Kidney capillary endothelial cell (primary cell): ENCODE measurements around the gene ATP13A2.

Experiments used
- DNase-seq: peaks from one replicate; pipeline ENCODE4 v3.0.0-alpha.2; 2018; ENCODE audit warnings: low spot score

The ATP13A2 gene

DNA sequence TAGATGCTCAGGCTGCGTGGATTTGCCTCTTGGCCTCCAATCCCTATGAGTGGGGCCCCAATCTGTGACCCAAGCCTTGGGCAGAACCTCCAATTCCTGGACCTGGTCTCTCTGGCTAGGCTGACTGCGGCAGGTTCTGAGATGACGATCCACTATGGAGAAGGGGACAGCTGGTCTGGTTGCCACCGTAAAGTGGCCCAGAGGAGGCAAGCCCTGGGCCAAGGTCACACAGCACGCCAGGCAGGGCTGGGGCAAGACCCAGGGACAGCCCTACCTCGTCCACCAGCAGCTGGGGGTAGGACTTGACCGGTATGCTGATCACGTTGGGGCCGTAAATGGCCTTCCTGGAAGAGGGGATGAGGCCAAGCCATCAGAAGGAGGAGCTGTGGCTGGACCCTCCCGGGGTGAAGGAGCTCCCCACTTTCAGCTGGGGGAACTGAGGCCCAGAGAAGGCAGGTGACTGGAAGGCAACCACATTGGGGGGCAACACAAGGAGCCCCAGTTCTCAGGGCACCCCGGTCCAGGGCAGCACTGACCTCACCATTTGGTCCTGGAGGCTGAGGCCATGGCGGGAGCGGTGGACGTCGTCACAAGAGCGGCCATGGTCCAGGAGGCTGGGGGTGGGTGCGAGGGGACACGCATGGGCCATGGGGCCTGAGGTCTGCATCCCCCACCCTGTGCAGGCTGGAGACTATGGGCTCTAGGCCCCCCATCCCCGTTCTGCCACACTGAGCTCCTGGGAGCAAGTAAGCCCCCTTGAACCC is 9.8 kb downstream of the ATP13A2 start:
- DNase-seq: no peak

DNA sequence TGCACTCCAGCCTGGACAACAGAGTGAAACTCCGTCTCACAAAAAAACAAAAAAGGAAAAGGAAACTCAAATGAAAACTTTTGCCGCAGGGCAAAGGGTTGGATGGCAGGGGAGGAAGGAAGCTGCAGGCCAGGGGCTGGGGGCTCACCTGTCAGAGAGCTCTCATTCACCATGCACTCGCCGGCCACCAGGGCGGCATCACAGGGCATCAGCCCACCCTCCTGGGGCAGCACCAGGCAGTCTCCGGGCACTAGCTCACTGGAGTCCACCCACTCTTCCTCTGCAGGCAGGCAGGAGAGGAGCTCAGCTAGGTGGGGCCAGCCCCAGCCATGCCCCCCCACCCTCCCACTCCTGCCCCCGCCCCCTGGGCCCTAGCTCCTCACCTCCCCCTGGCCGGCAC is 11.9 kb downstream of the ATP13A2 start:
- no peak for DNase-seq

DNA sequence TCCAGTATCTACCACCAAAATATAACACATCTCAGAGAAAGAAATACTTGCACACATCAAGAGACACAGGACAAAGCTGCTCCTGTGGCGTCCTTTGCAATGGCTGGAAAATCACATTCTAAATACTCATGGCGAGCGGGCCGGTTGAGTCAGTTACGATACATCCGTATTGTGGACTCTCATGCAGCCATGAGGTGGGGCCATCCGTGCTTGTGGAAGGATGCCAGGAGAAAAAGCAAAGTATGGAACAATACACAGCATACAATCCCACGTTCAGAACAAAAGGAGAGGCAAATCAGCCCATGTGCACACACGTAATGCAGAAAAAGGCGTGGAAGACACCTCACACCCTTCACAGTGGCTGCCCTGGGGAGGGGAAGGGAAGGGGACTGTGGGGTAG is 13.1 kb downstream of the ATP13A2 start:
- no peak for DNase-seq

DNA sequence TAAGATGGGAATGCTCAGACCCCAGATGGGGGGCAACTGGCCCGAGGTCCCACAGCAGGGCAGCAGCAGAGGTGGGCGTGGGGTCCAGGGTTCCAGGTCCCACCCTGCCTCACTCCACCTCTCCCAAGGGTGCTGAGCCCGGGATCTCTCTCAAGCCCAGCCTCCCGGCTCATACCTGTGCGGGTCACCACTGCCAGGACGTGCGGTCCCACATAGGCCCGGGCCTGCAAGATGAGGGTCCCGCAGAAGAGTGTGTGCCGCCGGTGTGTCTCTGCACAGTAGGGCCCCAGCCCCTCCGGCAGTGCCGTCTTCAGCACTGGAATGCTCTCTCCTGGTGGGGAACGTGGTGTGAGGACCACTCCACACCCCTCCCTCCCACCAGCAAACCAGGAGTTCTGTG is 14.9 kb downstream of the ATP13A2 start:
- DNase-seq: no peak

DNA sequence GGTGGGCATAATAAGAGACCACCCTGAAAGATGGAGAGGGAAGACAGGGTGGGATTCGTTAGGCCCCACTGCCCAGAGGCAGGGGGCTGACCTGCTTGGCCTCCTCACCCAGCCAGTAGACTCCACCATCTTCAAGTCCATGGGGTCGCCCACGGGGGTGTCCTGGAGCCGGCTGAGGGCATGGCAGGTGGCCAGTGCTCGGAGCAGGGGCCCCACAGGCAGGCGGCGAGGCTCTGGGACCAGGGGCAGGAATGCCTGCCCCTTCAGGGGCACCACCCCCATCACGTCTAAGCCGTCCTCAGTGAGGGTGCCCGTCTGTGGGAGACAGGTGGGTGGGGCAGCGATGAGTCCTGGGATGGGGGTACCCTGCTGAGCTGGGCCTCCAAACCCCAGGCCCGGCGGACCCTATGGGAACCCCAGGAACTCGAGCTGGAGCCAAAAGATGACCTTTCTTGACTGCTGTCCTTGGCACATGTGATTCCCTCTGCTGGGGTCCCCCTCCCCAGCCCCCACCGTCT is 18.1 kb downstream of the ATP13A2 start:
- no peak for DNase-seq

DNA sequence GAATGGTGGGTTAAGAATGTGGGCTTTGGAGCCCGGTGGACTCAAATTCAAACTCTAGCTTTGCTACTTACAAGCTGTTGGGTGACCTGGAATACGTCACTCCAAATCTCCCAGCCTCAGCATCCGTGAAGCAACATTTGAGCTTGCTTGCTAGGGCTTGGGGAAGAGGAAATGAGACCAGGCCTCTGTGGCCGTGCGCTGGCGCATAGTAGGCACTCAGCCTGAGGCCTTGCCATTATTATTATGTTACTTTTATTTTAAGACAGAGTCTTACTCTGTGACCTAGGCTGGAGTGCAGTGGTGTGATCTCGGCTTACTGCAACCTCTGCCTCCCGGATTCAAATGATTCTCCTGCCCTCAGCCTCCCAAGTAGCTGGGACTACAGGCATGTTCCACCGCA is 19.1 kb downstream of the ATP13A2 start:
- DNase-seq: no peak

DNA sequence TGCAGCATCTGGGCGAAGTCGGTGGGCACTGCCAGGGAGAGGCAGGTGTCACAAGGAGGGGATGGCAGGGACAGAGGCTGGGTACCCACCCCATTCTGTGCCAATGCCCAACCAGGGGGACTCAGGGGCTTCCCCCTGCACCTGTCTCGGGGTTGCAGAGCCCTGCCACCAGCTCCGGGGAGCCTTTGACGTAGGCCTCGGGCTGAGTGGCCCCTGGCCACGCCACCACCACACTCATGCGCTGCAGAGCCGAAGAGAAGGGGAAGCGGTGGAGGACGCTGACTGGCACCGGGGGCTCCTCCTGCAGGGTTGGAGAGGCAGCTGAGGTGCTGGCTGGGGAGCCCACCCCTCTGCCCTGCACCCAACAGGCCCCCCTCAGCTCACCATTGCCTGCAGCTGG is 19.6 kb downstream of the ATP13A2 start:
- no peak for DNase-seq

DNA sequence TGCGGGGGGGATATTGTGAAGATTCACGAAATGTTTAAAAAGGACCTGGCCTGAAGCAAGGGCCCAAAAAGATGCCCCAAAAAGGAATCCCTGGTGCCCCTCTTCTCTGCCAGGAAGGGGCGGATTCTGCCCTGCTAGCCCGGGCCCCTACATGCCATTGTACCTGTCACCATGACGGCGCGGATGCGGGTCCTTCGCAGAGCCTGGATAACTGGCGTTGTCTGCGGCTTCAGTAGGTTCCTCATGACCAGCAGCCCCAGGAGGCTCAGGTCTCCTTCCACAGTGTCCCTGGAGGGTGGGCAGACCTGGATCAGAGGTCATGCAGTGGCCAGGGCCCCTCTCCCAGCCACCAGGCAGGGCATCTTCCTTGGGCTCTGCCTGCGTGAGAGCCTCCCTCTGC is 20.2 kb downstream of the ATP13A2 start:
- no peak for DNase-seq

DNA sequence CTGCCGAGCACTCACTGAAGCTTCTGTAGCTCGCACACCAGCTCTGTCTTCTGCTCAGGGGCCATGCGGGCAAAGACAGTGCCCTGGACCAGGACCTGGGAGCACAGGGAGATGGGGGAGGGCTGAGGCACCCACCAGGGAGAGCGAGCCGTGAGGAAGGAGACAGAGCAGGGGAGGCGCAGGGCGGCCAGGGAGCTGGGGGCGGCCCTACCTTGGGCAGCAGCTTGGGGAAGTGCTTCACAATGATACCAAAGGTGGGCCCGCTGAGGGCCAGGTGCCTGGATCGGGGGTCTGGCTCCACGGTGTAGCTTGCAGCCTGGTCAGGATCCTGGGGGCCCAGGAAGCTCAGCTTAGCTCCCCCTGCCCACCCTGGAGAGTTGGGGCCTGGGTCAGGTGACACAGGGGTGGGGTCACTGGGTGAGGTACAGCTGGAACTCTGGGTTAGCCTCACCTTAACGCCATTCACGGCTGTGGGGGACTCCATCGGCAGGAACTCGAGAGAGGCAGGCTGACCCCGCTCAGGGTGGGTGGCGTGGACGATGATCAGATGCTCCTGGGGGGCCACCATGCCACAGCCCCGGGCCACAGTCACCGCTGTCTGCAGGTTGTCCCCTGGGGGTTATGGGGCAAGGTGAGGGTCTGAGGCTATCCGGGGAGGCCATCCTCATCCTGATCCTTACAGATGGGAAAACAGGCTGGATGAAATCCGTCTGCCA is 21.9 kb downstream of the ATP13A2 start:
- no peak for DNase-seq

DNA sequence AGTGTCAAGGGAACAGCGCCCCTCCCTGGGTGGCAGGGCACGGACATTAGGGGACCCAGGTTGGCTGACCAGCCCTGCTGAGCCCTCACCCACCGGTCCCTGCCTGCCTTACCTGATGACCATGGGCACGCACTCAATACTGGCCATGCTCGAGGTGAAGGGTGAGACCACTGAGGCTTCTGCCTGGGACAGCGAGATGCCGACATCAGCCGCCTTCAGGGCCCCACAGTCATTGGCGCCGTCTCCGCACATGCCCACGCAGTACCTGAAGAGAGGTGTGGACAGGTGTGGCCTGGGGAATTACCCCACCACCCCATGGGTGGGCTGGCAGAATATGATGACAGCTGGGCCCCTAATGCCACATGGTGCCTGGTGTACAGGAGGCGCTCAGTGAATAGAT is 23.5 kb downstream of the ATP13A2 start:
- no peak for DNase-seq

DNA sequence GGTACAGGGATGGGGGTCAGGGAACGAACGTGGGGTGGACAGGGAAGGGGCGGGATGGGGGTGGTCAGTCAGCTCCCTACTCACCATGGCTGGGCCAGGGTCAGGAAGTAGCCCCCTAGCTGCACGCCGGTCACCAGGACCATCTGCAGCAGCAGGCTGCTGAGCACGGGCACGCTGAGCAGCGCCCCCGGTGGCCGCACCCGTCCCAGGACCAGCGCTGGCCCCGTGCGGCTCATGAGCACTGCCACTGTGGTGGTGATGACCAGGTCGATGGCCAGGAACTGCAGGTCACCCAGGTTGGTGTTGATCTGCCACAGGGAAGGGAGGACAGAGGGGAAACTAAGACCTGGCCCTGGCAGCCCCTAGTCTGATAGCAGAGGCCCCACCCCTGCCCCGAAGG is 24.8 kb downstream of the ATP13A2 start:
- DNase-seq: no peak

DNA sequence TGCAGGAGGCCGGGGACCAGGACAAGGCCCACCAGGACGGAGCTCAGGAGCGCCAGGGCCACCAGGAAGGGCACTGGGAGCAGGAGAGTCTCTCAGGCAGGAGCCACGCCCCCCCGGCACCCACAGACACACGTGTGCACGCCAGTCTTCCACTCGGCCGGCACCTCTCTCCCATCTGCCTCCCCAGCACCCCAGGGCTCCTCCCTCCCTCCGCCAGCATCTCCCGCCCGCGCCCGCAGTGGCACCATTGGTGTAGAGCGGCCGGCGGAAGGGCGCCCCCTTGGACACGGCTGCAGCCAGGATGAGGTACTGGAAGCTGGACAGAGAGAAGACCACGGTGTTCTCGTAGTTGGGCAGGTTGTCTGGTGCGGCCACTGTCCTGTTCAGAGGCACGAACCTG is 25.2 kb downstream of the ATP13A2 start:
- DNase-seq: no peak

DNA sequence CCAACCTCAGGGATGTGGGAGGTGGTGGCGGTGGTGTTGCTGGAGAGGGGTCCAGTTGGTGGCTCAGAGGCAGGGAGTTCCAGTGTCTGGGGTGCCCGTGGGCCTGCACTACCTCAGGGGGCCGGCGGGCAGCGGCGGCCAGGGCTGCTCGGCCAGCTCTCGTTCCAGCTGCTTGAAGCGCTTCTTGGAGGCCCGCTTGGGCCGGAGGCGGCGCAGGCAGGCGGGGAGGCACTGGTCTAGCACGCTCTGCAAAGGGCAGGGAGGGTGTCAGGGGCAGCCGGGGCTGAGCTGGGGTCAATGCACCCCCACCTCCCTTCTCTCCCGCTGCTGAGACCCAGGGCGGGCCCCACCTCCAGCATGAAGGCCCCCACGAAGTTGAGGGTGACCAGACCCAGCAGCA is 25.6 kb downstream of the ATP13A2 start:
- DNase-seq: no peak

DNA sequence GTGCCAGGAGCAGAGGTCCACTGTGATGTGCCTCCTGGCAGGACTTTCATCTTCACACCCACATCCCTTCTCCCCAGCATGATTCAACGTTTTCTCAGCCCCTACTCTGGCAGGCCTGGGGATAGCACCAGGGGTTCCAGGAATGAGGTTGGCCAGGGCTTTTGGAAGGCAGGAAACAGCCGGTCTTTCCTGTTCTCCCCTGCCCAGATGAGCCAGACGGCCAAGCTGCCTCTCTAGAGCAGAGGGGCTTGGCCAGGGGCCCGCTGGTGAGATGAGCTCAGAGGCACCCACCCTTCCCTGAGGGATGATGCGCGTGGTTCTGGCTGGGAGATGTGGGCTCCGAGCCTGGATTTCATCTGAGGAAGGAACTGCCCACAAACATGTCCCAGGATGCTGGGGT is 27.0 kb downstream of the ATP13A2 start:
- DNase-seq: peak; percentile 84

DNA sequence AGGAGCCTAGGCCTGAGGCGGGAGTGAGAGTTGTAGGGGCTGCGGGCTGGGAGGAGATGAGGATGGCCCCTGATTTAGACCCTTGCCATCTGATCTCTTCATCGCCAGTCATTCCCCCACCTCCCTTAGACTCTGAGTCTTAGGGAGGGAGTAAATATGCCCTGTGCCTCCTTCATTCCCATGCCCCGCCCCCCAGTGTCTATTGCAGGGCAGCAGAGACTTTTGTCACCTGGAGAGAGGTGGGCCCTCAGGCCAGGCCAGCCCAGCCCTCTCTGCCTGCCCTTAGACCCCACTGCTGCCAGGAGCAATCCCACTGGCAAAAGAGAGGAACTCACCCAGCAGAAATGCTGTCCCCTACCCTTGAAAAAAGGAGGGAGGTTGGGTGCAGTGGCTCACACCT is 28.1 kb downstream of the ATP13A2 start:
- no peak for DNase-seq

DNA sequence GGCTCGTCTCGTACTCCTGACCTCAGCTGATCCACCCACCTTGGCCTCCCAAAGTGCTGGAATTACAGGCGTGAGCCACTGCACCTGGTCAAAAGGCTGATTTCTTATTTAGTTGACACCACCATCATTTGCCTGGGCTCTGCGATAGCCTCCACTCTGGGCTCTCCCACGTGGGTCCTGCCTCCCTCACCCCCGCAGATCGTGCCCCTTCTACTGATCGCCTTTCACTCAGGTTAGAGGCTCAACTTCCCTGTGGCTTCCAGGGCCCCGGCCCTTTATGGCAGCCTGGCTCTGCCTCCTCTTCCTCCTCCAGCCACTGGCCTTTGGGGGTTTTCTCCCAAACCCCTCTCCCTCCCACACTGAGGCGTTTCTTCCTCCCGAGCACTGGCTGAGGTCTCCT is 28.8 kb downstream of the ATP13A2 start:
- no peak for DNase-seq

DNA sequence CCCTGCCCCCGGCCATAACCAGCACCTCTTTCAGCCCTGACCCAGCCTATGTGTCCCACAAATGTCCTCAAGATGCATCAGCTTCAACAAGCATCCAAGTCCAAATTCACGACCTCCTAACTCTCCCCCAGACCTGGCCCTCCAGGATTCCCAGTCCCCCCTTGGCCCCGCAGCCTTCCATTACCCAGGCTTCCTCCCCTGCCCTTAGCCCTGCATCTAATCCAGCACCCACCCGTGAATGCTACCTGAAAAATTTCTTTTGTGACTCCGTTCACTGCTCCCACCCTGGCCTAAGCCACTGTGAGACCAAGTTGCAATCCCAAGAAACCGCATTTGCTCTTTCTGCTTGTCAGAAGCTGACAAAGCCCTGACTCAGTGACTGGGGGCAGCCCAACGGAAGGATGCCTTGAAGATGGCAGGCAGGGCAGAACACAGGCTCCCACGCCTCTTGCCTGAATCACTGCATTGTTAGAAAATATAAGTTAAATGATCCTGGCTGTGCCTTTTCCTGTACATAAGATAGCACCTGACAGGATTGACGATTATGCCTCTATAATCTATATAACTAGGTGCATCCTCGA is 30.4 kb downstream of the ATP13A2 start:
- DNase-seq: peak; percentile 73

DNA sequence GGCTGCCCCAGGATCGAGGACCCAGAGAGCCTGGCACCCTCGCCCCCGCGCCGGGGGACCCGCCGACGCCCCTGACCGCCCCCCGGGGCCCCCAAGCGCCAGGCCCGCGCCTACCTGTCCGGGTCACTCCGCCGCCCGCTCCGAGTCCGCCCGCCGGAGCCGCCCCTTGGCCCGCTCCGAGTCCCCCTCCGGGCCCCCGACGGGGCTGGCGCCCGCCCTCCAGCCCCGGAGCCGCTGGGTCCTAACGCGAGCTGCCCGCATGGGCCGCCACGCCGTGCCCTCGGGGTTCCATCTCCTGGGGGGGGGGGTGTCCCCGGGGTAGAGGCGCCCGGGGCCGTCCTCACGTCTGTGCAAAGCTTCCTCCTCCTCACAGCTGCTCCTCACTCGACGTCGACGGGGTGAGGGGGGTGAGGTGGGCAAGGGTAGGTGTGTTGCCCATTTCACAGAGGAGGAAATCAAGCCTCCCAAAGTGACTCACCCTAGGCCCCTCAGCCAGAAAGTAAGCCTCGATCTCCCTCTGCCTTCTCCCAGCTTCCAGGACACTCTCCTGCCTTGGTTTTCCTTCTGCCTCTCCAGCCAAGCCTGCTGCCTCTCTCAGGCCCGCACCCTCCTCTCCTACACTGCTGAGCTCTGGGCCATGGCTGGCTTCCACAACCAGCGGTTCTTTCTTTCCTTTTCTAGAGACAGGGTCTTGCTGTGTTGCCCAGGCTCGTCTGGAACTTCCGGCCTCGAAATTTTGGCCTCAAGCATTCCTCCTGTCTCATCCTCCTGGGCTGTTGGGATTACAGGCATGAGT is 31.1 kb downstream of the ATP13A2 start, which contains the start of gene MFAP2:
Gene MFAP2, minus strand, starts transcription at position 148 of the 796 bp plus-strand sequence. CDS start 2,347 bp downstream, outside the sequence.
- DNase-seq: no peak

DNA sequence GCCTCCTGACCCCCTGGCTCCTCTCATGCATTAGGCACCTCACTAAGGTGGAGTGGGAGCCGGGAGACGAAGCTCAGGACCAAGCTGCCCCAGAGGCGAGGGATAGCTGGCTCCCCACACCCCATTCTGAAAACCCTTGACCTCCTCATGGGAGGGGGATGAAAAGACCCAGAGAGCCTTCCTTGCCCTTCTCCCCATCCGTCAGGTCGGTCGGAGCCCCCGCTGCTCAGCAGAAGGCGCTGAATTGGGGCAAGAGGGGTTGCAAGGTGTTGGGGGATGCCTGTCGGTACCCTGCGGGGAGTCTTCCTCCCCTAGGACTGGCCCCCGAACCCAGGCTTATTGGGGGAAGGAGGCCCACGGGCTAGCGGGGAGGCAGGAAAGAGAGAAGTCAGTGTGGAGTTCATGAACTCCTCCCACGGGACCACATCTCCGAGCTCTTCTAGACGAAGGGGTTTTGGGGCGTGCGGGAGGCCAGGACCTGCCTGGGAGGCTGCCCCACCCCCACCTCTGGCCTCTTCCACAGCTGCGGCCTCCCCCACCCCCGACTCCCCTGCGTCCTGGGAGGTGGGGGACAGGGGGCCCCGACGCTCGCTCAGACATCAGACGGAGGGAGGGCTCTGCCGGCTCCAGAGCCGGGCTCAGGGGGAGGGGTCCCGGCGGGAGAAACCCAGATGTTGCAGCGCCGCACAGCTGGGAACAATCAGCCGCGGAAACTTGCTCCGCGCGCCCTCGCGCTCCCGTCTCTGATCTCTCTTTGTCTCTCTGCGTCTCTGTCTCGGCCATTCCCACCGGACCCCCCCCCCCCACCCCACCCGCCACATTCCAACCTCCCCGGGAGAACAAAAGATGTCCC is 32.0 kb downstream of the ATP13A2 start:
- no peak for DNase-seq

DNA sequence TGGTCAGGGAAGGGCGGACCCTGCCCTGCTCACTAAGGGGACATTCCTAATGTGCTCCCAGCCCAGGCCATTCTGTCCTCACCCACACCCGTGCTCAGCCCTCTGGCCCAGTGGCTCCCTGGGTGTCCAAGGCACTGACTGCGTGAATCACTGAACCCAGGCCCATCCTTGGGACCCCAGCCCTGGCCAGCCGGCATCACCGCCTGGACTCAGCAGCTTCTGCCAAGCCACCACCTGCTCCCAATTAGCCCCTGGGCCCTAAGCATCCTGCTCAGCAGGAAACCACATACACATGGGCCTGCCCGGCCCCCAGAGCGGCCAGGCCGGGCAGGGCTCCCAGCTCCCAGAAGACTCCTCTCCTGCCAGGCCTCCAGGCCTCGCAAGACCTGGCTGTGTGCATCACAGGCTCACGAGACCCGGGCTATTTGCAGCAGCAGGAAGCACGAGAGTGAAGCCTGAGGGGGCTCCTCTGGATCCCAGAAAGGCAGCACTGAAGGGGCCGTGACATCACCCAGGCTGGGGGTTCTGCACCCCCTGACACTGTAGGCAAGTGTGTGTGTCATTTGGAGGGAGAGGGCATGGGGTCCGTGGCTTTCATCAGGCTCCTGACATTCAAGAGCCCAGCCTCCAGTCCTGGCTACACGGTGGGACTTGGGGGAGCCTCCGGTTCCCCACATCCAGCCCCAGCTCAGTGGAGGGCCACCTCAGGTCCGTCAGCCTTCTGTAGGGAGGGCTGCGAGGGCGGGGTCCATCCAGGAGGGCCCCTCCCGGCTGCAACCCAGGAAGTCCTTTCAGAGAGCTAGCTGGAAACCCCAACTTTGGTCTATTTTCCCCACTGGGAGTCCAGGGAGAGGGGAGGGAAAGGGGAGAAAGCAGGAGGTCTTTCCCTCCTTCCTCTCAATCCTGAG is 32.9 kb downstream of the ATP13A2 start:
- no peak for DNase-seq
